Measurements from ENCODE around the gene RANBP2.

RANBP2 gene

GRCh38 chr2:108806371-108807113, 87.3 kb downstream of the RANBP2 start:
- H3K4me3 ChIP-seq (ENCODE audit: low read length), result no peak overlapping the region
- DNase-seq (ENCODE audit: low read depth), result no peak
- TF ChIP-seq CTCF (conservative IDR thresholded peaks at IDR 0.05; ENCODE audit: low read depth, low read length), result no peak

GRCh38 chr2:108809936-108810335, 90.7 kb downstream of the RANBP2 start:
- TF ChIP-seq CTCF (conservative IDR thresholded peaks at IDR 0.05; ENCODE audit: low read depth, low read length), result no peak
- DNase-seq (ENCODE audit: low read depth), result no peak
- no peak overlapping the region for H3K4me3 ChIP-seq (ENCODE audit: low read length)

GRCh38 chr2:108810993-108811957, 92.0 kb downstream of the RANBP2 start:
- no peak for DNase-seq (ENCODE audit: low read depth)
- H3K4me3 ChIP-seq (ENCODE audit: low read length), result no peak overlapping the region
- TF ChIP-seq CTCF (conservative IDR thresholded peaks at IDR 0.05; ENCODE audit: low read depth, low read length), result no peak

DNA sequence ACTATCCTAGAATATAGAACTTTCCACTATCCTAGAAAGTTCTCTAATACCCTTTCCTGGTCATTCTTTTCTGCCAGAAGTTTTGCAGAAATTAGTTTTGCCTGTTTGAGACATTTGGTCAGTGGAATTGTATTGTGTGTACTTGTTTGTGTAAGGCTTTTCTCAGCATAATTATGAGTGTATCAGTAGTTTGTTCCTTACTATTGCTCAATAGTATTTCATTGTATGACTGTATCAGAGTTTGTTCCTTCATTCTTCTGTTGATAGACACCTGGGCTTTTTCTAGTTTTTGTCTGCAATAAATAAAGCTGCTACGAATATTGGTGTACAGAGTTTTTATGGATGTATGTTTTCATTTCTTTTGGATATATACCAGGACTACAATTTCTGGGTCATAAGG, 94.5 kb downstream of the RANBP2 start:
- no peak for TF ChIP-seq CTCF (conservative IDR thresholded peaks at IDR 0.05; ENCODE audit: low read depth, low read length)
- DNase-seq (ENCODE audit: low read depth), result no peak
- H3K4me3 ChIP-seq (ENCODE audit: low read length), result no peak overlapping the region

DNA sequence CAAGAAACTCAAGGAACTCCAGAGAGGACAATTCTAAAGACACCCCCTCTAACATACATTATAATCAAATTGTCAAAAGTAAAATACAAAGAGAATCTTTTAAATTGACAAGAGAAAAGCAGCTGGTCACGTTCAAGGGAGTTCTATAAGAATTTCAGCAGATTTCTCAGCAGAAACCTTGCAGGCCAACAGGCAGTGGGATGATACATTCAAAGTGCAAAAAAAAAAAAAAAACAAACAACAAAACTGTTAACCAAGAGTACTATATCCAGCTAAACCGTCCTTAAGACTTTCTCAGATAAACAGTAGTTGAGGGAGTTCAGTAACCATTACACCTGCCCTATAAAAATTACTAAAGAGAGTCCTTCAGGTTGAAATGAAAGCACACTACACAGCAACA, 101.2 kb downstream of the RANBP2 start:
- DNase-seq (ENCODE audit: low read depth), result no peak
- no peak for TF ChIP-seq CTCF (conservative IDR thresholded peaks at IDR 0.05; ENCODE audit: low read depth, low read length)
- H3K4me3 ChIP-seq (ENCODE audit: low read length), result no peak overlapping the region

DNA sequence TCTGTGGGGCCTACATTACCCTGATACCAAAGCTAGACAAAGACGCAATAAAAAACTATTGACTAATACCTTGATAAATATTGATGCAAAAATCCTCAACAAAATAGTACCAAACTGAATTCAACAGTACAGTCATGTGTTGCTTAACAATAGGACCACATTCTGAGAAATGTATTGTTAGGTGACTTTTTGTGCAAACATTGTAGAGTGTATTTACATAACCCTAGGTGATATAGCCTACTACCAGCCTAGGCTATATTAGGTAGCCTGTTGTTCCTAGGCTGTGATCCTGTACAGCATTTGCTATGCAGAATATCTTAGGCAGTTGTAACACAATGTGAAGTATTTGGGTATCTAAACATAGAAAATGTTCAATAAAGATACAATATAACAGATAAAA, 104.0 kb downstream of the RANBP2 start:
- no peak overlapping the region for H3K4me3 ChIP-seq (ENCODE audit: low read length)
- DNase-seq (ENCODE audit: low read depth), result no peak
- TF ChIP-seq CTCF (conservative IDR thresholded peaks at IDR 0.05; ENCODE audit: low read depth, low read length), result no peak

All from retinal pigment epithelial cell (primary cell).